HG03565 (cell line): Measurements from ENCODE around the gene SLC17A9.

ENCODE experiments used
- ATAC-seq: cut with Tn5 transposase; IDR thresholded peaks from one replicate; pipeline ENCODE4 v1.9.1; 2021; ENCODE audit warnings: mild to moderate bottlenecking, moderate library complexity; ENCODE audit not compliant: unreplicated experiment

The SLC17A9 gene, protein sequence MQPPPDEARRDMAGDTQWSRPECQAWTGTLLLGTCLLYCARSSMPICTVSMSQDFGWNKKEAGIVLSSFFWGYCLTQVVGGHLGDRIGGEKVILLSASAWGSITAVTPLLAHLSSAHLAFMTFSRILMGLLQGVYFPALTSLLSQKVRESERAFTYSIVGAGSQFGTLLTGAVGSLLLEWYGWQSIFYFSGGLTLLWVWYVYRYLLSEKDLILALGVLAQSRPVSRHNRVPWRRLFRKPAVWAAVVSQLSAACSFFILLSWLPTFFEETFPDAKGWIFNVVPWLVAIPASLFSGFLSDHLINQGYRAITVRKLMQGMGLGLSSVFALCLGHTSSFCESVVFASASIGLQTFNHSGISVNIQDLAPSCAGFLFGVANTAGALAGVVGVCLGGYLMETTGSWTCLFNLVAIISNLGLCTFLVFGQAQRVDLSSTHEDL

GRCh38 chr20:62952373-62952967, at the start of gene SLC17A9:
SLC17A9 (plus strand) TSS chr20:62952709; CDS start chr20:62952831, 122 bp downstream.
- ATAC-seq: peak; percentile 42

DNA sequence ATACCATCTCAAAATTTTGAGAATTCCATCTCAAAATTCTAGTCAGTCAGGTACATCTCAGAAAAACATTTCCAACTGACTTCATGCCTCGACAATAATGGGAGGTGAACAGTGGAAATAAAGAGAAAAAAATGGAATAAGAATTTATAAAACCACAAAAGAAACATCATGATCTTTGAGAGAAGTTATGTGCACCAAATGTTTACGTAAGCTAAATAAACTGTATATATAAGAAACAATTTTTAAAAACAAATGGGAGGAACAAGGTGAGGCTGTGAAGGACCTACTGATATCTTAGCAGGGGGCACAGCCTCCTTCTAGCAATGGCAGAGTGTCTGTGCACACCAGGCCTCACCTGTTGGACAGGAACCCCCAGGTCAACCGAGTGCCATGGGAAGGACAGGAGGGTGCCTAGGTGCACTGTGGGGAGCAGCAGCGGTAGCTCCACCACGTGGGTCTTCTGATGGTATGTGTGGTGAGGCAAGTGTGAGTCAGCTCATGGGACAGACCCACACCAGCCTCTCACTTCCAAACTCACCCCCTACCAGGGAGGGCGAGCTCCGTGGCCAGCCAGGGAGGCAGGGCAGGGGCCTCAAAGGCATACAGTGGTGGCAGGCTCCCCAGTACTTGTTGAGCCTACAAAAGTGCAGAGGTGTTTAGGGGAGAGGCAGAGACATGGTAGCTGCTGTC, 49.4 kb upstream of the SLC17A9 start:
- ATAC-seq: no peak

DNA sequence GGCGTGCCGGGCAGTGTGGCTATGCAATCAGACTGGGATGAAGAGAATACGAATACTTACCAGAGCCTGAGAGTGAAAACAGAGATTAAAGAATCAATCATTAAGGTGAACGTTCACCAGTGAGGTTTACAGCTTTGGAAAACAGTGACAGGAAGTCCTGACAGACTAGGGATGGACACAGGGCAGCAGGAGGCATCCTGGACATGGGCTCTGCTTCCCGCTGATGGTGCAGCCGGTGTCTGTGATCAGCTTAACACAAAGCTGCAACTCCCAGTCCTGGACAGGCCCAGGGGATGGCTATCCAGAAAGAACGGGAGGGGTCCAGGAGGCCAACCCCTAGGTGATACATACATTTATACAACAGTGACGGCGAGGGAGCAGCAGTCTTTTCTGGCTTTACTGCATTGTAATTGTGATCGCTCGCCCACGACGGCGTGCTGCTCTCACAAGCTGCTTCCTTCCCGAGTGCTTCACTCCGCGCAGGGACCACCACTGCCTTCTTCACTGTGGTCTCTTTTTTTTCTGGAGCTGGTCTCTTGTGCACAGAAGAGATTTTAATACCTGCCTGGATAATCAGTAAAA, 46.9 kb upstream of the SLC17A9 start:
- ATAC-seq: no peak

DNA sequence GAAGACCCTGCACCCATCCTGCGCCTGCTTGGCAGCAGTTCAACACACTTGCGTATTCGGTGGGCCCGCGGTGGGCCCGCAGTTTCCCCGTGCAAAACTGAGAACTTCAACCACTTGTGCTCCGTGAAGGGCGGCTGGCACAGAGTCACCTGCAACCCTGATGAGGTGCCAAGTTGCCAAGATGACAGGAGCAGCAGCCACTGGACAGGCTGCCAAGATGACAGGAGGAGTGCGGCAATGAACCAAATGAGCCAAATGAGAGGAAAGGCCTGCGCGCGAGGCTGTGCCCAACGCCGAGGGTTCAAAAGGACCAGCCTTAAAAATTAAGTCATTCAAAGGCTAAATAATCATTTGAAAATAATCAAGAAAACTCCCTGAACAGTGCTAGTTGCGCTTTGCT, 46.3 kb upstream of the SLC17A9 start:
- ATAC-seq: no peak

DNA sequence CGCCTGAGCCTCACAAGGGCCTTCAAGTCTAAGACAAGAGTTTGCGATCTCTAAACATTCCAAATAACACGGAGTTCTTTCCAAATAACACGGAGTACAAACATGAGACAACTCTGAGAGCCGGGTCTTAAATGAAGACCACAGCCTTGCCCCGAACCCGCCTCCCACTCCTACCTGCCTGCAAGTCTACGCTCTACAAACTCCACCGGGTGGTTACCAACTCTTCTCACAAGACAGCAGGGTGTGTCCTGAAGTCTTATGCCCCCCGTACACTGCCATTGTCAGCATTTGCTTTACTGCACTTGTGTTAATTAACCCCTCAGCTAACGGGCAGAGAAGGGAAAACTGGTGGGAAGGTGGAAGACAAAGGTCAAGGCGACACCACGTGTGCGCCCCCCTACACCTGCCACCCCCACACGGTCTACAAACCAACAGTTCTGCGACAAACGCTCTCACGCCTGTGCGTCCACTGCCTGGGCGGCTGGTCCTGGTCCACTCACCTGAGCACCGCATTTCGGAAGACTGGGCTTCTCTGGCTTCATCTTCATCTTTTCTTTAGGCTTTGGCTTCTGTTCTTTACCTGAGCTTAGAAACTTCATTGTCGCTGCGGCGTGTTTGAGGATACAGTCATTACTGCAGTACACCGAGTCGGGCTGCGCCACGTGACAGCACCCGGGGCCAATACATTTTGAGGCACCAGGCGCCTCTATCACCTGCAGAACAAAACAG, 45.7 kb upstream of the SLC17A9 start:
- no peak for ATAC-seq

DNA sequence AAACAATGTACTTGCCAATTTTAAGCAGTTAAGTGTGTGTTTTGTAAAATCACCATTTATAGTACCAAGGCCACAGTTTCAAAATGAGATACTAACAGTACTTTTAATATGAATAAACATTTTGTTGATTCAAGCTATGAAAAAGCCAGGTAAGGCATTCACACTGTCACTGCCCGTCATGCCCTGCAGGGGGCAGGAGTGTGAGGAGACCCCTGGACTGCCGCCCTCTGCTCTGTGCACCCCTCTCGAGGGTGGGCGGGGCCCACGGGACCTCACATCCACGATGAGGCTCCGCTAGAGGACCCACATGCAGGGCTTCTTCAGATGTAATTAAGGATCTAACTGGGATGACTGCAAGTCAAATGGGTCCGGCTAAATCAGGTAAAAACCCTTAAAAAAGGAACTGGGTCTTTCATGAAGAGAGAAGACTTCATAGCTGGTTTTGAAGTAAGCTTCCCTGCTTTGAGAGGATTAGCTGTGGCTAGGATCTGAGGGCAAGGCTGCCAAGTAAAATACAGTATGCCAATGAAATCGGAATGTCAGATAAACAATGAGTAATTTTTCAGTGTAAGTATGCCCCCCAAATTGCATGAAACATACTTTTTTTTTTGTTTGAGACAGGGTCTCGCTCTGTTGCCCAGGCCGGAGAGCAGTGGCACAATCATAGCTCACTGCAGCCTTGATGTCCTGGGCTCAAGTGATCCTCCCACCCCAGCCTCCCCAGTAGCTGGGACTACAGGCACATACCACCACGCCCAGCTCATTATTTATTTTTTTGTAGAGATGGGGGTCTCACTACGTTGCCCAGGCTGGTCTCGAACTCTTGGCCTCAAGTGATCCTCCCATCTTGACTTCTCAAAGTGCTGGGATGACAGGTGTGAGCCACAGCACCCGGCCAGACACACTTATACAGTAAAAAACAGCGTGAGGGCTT, 44.9 kb upstream of the SLC17A9 start:
- no peak for ATAC-seq

GRCh38 chr20:62908971-62909791, 43.3 kb upstream of the SLC17A9 start:
- ATAC-seq: no peak

GRCh38 chr20:62910217-62910766, 42.2 kb upstream of the SLC17A9 start:
- ATAC-seq: no peak

DNA sequence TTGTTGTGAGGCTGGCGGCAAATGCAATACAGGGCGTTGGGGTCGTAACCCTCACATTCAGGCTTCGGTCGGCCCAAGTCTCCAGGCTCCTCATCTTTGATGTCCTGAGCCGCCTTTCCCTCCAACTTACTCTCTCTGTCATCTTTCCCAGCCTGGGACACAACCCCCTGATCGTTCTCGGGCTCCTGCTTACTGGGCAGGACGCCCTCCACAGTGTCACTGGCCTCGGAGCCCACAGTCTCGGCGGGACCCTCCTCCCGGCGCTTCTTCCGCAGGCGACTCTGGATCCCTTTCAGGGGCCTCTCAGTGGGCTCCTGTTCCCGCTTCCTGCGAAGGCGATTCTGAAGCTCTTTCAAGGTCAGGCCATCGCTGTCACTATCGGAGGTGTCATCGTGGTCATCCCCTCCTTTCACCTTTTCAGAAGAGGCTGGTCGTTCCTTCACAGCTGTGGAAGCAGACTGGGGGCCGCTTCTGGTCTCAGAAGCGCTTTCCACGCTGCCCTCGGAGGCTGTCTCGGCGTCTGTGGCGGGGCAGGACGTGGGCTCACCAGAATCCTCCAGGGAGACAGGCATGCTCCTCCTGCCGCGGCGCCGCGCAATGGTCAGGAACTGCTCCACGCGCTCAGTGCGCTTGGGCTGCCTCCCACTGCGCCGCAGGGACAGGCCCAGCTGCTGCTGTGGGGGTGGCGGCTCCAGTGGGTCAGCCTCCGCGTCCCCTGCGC, 41.6 kb upstream of the SLC17A9 start:
- ATAC-seq: no peak

GRCh38 chr20:62911701-62912280, 40.7 kb upstream of the SLC17A9 start:
- no peak for ATAC-seq

- ATAC-seq: no peak
Observed at GRCh38 chr20:62913043-62913630, 39.4 kb upstream of the SLC17A9 start.

- ATAC-seq: no peak
Observed at GRCh38 chr20:62914436-62914835, 38.1 kb upstream of the SLC17A9 start.

- no peak for ATAC-seq
Observed at GRCh38 chr20:62914970-62915457, 37.5 kb upstream of the SLC17A9 start.

DNA sequence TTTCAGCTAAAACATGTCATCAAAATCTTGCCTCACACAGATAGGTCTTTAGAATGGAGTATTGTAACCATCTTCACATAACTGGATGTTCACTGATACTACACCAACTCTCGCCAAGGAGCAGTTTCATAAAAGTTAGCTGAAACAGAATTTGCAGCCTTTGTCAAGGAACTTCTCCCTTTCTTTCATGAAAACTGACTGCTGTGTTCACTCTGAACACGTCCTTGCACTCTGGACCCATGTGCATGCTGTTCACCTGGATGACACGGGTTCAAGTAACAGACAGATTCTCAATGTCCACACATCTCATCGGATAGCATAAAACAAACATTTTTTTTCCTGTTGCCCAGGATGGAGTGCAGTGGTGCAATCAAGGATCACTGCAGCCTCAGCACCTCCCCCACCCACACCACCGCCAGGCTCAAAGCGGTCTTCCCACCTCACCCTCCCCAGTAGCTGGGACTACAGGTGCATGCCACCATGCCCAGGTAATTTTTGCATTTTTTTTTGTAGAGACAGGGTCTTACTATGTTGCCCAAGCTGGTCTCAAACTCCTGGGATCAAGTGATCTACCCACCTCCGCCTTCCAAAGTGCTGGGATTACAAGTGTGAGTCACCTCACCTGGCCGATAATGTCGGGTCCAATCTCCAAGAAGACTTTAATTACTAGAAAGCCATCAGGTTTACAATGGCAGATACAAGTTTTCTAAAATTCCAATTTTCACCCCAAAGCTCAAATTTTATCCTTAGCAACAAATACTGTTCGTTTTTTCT, 35.6 kb upstream of the SLC17A9 start:
- no peak for ATAC-seq

GRCh38 chr20:62917720-62918119, 34.8 kb upstream of the SLC17A9 start:
- ATAC-seq: no peak

DNA sequence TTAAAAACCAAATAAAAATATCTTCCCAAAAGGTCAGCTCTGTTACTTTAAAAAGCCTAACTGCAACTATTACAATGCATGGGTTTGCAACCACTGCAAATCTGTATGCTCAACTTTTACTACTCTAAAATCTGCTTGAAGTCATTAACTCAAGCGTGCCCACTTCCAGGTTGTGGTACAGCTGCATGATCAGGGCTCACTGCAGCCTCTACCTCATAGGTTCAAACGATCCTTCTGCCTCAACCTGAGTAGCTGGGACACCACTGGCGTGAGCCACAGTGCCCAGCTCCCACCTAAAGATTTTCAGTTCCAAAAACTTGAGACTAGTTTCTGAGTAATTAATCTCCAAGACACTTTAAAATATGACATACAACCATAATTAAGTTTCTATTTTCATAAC, 34.4 kb upstream of the SLC17A9 start:
- ATAC-seq: no peak
